Measurements from ENCODE around the gene CHCHD6.
"Not testable (repeated sequence)": the region's sequence is repeated elsewhere in the genome, so short reads cannot be mapped to it uniquely, and the experiment has no call there.

The CHCHD6 gene

GRCh38 chr3:126773783-126774182 lies 69.7 kb downstream of the CHCHD6 start:
- no peak for DNase-seq (ENCODE audit: low spot score)
- no peak for TF ChIP-seq CTCF (IDR thresholded peaks at IDR 0.05; ENCODE audit: extremely low read depth, missing control alignments)

GRCh38 chr3:126777366-126777765 lies 73.3 kb downstream of the CHCHD6 start:
- TF ChIP-seq CTCF (IDR thresholded peaks at IDR 0.05; ENCODE audit: extremely low read depth, missing control alignments), result no peak
- no peak for DNase-seq (ENCODE audit: low spot score)

GRCh38 chr3:126780666-126781065 lies 76.6 kb downstream of the CHCHD6 start:
- no peak for TF ChIP-seq CTCF (IDR thresholded peaks at IDR 0.05; ENCODE audit: extremely low read depth, missing control alignments)
- DNase-seq (ENCODE audit: low spot score), result no peak

GRCh38 chr3:126781406-126781805 lies 77.4 kb downstream of the CHCHD6 start:
- no peak for DNase-seq (ENCODE audit: low spot score)

GRCh38 chr3:126781889-126782491 lies 78.0 kb downstream of the CHCHD6 start:
- DNase-seq (ENCODE audit: low spot score), result no peak
- no peak for TF ChIP-seq CTCF (IDR thresholded peaks at IDR 0.05; ENCODE audit: extremely low read depth, missing control alignments)

More at GRCh38 chr3:126781406-126781805, 77.4 kb downstream of the CHCHD6 start:
- TF ChIP-seq CTCF (IDR thresholded peaks at IDR 0.05; ENCODE audit: extremely low read depth, missing control alignments), result no peak

GRCh38 chr3:126782536-126782935 lies 78.5 kb downstream of the CHCHD6 start:
- no peak for TF ChIP-seq CTCF (IDR thresholded peaks at IDR 0.05; ENCODE audit: extremely low read depth, missing control alignments)
- DNase-seq (ENCODE audit: low spot score), result no peak

GRCh38 chr3:126784254-126784653 lies 80.2 kb downstream of the CHCHD6 start:
- DNase-seq (ENCODE audit: low spot score), result no peak
- no peak for TF ChIP-seq CTCF (IDR thresholded peaks at IDR 0.05; ENCODE audit: extremely low read depth, missing control alignments)

- not testable (repeated sequence) for DNase-seq (ENCODE audit: low spot score)
These were observed 87.3 kb downstream of the CHCHD6 start for GRCh38 chr3:126791320-126791719.

Data from GM20000 (cell line).